Measurements from ENCODE around the gene BEAN1. TPM values are rescaled to one million over a fixed set of nuclear protein-coding genes. Genes with fewer than 3 reads are reported as not detected.

BEAN1 gene
- total and polyA plus RNA-seq, 9 of the 15 experiments (the other 6 are each of a cell fraction or from before 2014, with no cell fraction given), result not detected

GRCh38 chr16:66395806-66396555 lies 31.1 kb upstream of the BEAN1 start:
- H3K9ac ChIP-seq (ENCODE audit: insufficient read depth in 1 of 2, low read depth in 2 of 2, low read length in 2 of 2), result no peak overlapping the region
- H3K4me1 ChIP-seq (replicated peaks in 1 of 2; ENCODE audit: control insufficient read depth in 2 of 2, insufficient read depth in 2 of 2, low read length in 2 of 2), result no peaks in the 10 kb centered on the region
- no peaks in the 10 kb centered on the region for H3K9me3 ChIP-seq (replicated peaks; ENCODE audit: control insufficient read depth, insufficient read depth, low read depth, low read length)
- H3K4me2 ChIP-seq (ENCODE audit: insufficient read depth, low read length), result no peak overlapping the region
- H4K20me1 ChIP-seq (replicated peaks; ENCODE audit: control insufficient read depth, insufficient read depth, low read length), result no peaks in the 10 kb centered on the region
- FAIRE-seq (no peak), DNase-seq (ENCODE audit: extremely low read depth in 1 of 4, low spot score in 3 of 4) (no peak), ATAC-seq (no peak)
- POLR2A ChIA-PET, result no interaction called here
- peaks cover 3 to 21% of the 10 kb centered on the region in 2 experiments; a peak in 3 of 5 replicates for H3K27me3 ChIP-seq (ENCODE audit: control insufficient read depth in 2 of 2, insufficient read depth in 2 of 2, low read length in 2 of 2)
- no peak overlapping the region for H3K4me3 ChIP-seq
- under 1% methylated on average over 7 of the region's 7 CpGs for WGBS (ENCODE audit: insufficient coverage, low coverage, missing lambda C conversion rate)
- H3K27ac ChIP-seq (ENCODE audit: extremely low read depth, low read depth, low read length), result no peak overlapping the region
- no peak overlapping the region for H2AFZ ChIP-seq (ENCODE audit: low read depth, low read length)
- CTCF ChIA-PET (ENCODE audit: low intra/inter-chr PET ratio), result no interaction called here
- BruUV-seq (replicated peaks), result no TSS peak
- TF ChIP-seq CTBP1 (IDR thresholded peaks at IDR 0.05; ENCODE audit: borderline replicate concordance) (no peak), GTF2E2 (tag; IDR thresholded peaks at IDR 0.05) (no peak), BRF2 (IDR thresholded peaks at IDR 0.05; ENCODE audit: borderline replicate concordance, insufficient read depth, insufficient read length) (no peak), CEBPB (tag; IDR thresholded peaks at IDR 0.05) (no peak), XRCC5 (IDR thresholded peaks at IDR 0.05; ENCODE audit: low read depth, low read length) (no peak)
- no peaks in the 10 kb centered on the region for H3K9me1 ChIP-seq (ENCODE audit: control insufficient read depth, insufficient read depth, low read length)
- intact Hi-C loops (cut with micrococcal nuclease), result no loop called here
- no peaks in the 10 kb centered on the region for H3K79me2 ChIP-seq (ENCODE audit: control insufficient read depth, insufficient read depth, low read length)
- in situ Hi-C loops (cut with MboI), result no loop called here
- no peaks in the 10 kb centered on the region for H3K36me3 ChIP-seq (ENCODE audit: control insufficient read depth, insufficient read depth, low read length)

Measured in K562 (cell line).